GM12872 (cell line): ENCODE results near the gene MYG1.

Source experiments
- TF ChIP-seq, protein P1 (sequence below): IDR thresholded peaks from 3 replicates; pipeline ENCODE4 v1.5.1; 2011; ENCODE audit warnings: low read depth, mild to moderate bottlenecking, low read length, moderate library complexity; ENCODE audit not compliant: insufficient read depth

The MYG1 gene

GRCh38 chr12:53274445-53274844 is 25.1 kb upstream of the MYG1 start:
- TF ChIP-seq, protein P1, sequence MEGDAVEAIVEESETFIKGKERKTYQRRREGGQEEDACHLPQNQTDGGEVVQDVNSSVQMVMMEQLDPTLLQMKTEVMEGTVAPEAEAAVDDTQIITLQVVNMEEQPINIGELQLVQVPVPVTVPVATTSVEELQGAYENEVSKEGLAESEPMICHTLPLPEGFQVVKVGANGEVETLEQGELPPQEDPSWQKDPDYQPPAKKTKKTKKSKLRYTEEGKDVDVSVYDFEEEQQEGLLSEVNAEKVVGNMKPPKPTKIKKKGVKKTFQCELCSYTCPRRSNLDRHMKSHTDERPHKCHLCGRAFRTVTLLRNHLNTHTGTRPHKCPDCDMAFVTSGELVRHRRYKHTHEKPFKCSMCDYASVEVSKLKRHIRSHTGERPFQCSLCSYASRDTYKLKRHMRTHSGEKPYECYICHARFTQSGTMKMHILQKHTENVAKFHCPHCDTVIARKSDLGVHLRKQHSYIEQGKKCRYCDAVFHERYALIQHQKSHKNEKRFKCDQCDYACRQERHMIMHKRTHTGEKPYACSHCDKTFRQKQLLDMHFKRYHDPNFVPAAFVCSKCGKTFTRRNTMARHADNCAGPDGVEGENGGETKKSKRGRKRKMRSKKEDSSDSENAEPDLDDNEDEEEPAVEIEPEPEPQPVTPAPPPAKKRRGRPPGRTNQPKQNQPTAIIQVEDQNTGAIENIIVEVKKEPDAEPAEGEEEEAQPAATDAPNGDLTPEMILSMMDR = no peak

DNA sequence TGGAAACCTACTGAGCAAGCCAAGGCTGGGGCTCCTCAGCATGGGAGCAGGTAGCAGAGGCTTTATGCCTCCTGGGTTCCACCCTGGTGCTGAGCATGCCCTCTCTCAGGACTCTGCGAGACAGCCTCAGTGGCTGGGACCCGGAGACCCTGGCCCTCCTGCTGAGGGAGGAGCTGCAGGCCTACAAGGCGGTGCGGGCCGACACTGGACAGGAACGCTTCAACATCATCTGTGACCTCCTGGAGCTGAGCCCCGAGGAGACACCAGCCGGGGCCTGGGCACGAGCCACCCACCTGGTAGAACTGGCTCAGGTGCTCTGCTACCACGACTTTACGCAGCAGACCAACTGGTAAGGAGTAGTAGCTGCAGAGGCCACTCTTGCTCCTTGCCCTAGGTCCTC is 23.0 kb upstream of the MYG1 start:
- TF ChIP-seq, protein P1 = no peak

GRCh38 chr12:53277981-53278380 is 21.5 kb upstream of the MYG1 start:
- TF ChIP-seq, protein P1 = no peak

- TF ChIP-seq, protein P1 = no peak
These were observed 20.1 kb upstream of the MYG1 start for GRCh38 chr12:53279283-53279869.

DNA sequence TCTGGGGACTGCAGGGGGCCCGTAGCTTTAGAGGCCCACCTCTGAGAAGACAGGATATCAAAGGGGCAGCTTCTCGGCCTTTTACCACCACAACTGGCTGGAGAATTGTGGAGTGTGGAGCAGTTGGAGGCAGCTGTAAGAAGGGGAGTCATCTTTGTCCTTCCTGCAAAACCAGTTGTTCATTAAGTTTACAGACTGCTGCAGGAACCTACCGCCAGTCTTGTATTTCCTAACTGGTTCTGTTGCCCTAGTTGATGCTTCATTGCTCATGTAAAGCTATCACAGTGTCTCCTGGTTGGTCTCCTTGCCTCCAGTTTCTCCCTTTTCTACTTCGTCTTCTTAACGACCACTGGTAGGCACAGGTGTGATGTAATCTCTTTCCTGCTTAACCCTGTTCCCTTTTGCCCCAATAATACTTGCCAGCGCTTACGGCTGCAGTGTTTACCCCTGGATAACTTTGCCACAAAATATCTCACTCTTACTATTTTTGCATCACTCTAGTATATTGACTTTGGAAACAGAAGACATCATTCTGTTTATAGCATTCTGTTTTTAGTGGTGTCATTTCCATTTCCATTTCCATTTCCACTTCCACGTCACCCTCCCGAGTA is 19.5 kb upstream of the MYG1 start:
- TF ChIP-seq, protein P1 = no peak

DNA sequence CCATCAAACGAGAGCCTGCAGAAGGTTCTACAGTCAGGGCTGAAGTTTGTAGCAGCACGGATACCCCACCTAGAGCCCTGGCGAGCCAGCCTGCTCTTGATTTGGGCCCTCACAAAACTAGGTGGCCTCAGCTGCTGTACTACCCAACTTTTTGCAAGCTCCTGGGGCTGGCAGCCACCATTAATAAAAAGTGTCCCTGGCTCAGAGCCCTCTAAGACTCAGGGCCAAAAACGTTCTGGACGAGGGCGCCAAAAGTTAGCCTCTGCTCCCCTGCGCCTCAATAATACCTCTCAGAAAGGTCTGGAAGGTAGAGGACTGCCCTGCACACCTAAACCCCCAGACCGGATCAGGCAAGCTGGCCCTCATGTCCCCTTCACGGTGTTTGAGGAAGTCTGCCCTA is 13.0 kb upstream of the MYG1 start:
- TF ChIP-seq, protein P1 = no peak

DNA sequence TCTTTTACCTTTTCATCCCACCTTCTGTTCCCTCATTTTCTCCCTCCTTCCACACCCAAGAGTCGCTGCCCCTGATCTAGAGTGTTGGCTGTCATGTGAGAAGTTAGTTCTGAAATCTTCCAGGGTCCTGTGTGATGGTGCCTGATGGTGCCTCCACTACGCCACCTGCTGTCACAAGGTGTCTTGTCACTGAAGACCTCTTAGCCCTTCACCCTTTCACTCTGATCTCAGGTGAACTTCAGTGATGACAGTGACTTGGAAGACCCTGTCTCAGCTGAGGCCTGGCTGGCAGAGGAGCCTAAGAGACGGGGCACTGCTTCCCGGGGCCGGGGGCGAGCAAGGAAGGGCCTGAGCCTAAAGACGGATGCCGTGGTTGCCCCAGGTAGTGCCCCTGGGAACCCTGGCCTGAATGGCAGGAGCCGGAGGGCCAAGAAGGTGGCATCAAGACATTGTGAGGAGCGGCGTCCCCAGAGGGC is 11.7 kb upstream of the MYG1 start:
- TF ChIP-seq, protein P1 = peak; percentile 79
